Spleen (tissue), 7 donors: ENCODE data around the gene HOXA10.

Experiments
- CTCF ChIP-seq, 11 experiments: fragments of 200-600 bp in 7 of 11; fragments of 450-650 bp in 4 of 11; sonication (generic) in 4 of 11; IDR thresholded peaks in 8 of 11; conservative IDR thresholded peaks in 3 of 11; 1 replicate in 7 of 11; 2 replicates in 4 of 11; pipeline versions ENCODE4 v1.4.0 to v1.8.0; 2016 to 2021; ENCODE audit warnings: antibody characterized with exemption in 11 of 11, inconsistent platforms in 4 of 11, mild to moderate bottlenecking in 1 of 11
- POLR2A ChIP-seq, 3 donors: fragments of 450-650 bp; IDR thresholded peaks; one replicate each; pipeline ENCODE4 v1.5.1; 2017; ENCODE audit warnings: antibody characterized with exemption in 3 of 3, mild to moderate bottlenecking in 1 of 3
- donor health status: DM: no; HTN: no; CAD: no; lungs with moderate emphysema.
- donor health status: DM: no; HTN: no; CAD: no.
- donor health status: DM: no; HTN: no; CAD: no.

GRCh38 chr7:27130540-27131389 lies 43.4 kb downstream of the HOXA10 start, which contains the start of gene HOXA4:
- TF ChIP-seq CTCF (IDR thresholded peaks at IDR 0.05 in 8 of 11, conservative IDR thresholded peaks at IDR 0.05 in 3 of 11) (no peak), POLR2A (IDR thresholded peaks at IDR 0.05) (peak in 1 of 3 donors; percentile 70)
